ENCODE data around the gene FER. TPM values are rescaled to one million over a fixed set of nuclear protein-coding genes. Genes with fewer than 3 reads are reported as not detected.
A peak's percentile ranks its signal among the peaks of the same experiment; 100 is the strongest.

Gene FER
- polyA plus RNA-seq, 3 donors, result 2.4 to 14.7 (median 6.2) TPM

DNA sequence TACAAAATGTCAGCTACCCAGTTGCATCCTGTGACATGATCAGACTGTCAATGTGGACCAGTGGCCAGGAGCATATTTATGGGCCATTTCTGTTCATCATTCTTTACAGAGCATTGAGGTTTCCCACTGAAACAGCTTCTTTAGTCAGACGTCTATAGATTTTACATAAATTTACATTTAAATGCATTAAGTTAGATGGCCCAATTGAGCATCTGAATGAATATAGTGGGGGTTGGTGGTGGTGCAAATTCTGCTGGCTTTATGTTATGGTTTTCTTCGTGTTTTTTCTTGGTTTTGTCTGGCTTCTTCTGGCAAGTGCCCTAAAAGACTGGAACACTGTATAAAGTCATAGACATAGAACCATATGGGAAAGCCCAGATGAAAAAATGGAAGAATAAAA lies 448.0 kb downstream of the FER start:
- peaks cover 0 to 2% (median 0%) of the 10 kb centered on the region in 3 donors for H3K27me3 Mint-ChIP-seq (ENCODE audit: low read depth in 3 of 3)
- Histone ChIP-seq H3K4me1 (ENCODE audit: control insufficient read depth in 1 of 2, insufficient read depth in 2 of 2, low read length in 2 of 2) (peaks cover 0 to 4% of the 10 kb centered on the region in 2 donors), H3K9me3 (replicated peaks in 1 of 2; ENCODE audit: control insufficient read depth in 1 of 2, insufficient read depth in 1 of 2, low read length in 2 of 2) (no peaks in the 10 kb centered on the region), H3K27me3 (ENCODE audit: control insufficient read depth in 2 of 2, insufficient read depth in 2 of 2, low read length in 2 of 2) (no peaks in the 10 kb centered on the region), H3K79me2 (ENCODE audit: insufficient read depth, low read length) (no peaks in the 10 kb centered on the region), H4K20me1 (ENCODE audit: insufficient read depth, low read length) (no peaks in the 10 kb centered on the region), H3K4me3 (replicated peaks in 1 of 3; ENCODE audit: low read depth in 2 of 3, low read length in 3 of 3) (no peak overlapping the region), H3K27ac (ENCODE audit: low read depth in 1 of 2, low read length in 2 of 2) (no peak overlapping the region), H3K36me3 (replicated peaks in 1 of 2; ENCODE audit: control insufficient read depth in 1 of 2, insufficient read depth in 2 of 2, low read length in 2 of 2) (no peaks in the 10 kb centered on the region), H3K9ac (ENCODE audit: insufficient read depth, low read length, poor library complexity, severe bottlenecking) (no peak overlapping the region), H2AFZ (ENCODE audit: insufficient read depth, low read depth, low read length, poor library complexity, severe bottlenecking) (no peak overlapping the region), H3K4me2 (replicated peaks; ENCODE audit: extremely low read depth, low read length, poor library complexity, severe bottlenecking) (no peak overlapping the region)
- H3K36me3 Mint-ChIP-seq, result no peaks in the 10 kb centered on the region
- H3K4me1 Mint-ChIP-seq, result peaks cover 3% of the 10 kb centered on the region
- TF ChIP-seq, protein P1, sequence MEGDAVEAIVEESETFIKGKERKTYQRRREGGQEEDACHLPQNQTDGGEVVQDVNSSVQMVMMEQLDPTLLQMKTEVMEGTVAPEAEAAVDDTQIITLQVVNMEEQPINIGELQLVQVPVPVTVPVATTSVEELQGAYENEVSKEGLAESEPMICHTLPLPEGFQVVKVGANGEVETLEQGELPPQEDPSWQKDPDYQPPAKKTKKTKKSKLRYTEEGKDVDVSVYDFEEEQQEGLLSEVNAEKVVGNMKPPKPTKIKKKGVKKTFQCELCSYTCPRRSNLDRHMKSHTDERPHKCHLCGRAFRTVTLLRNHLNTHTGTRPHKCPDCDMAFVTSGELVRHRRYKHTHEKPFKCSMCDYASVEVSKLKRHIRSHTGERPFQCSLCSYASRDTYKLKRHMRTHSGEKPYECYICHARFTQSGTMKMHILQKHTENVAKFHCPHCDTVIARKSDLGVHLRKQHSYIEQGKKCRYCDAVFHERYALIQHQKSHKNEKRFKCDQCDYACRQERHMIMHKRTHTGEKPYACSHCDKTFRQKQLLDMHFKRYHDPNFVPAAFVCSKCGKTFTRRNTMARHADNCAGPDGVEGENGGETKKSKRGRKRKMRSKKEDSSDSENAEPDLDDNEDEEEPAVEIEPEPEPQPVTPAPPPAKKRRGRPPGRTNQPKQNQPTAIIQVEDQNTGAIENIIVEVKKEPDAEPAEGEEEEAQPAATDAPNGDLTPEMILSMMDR (IDR thresholded peaks at IDR 0.05), result no peak
- intact Hi-C loops (cut with micrococcal nuclease), result no loop called here
- no peak overlapping the region for H3K4me3 Mint-ChIP-seq
- H3K9me3 Mint-ChIP-seq, result peaks cover 0 to 3% (median 0%) of the 10 kb centered on the region in 7 donors
- H3K27ac Mint-ChIP-seq, result peak overlapping the region in 1 of 7 donors; percentile 11
- no peak for DNase-seq
- no CpG with 5 or more reads among the region's 2 CpGs for WGBS (ENCODE audit: insufficient coverage)

DNA sequence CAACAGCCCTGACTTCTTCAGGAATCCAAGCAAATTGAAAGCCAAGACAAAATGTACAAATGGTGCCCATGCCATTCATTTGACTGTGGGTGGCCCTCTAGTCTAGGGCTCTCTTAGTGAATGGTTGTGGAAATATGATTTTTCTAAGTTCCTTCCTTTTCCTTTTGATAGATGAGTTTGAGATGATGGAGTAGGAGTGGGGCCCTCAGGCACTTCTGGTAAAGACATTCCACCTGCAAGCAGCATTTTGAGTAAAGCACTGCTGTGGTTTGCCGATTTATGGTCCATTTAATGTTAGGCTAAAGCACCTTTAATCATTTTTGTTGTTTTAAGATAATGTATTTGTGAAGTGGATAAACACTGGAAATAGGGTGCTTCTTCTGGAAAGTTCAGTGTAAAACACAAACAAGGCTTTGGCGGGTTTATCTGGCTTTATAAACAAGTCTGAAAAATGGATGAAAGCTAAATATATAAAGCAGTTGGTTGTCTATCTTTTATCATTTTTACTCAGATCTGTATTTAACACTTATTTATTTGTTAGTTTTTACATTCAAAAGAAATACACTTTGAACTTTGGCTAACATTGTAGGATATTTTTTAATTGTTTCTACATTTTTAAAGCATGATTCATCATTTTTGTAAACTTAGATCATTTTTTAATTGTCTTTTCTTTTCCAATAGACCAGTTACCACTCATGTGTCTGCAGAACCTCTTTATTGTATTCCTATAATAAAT lies 448.6 kb downstream of the FER start:
- no peaks in the 10 kb centered on the region for H3K9me3 ChIP-seq (replicated peaks in 1 of 2; ENCODE audit: control insufficient read depth in 1 of 2, insufficient read depth in 1 of 2, low read length in 2 of 2)
- H3K4me3 ChIP-seq (replicated peaks in 1 of 3; ENCODE audit: low read depth in 2 of 3, low read length in 3 of 3), result no peak overlapping the region
- no peak overlapping the region for H3K27ac ChIP-seq (ENCODE audit: low read depth in 1 of 2, low read length in 2 of 2)
- Mint-ChIP-seq H3K4me1 (peaks cover 2% of the 10 kb centered on the region), H3K4me3 (no peak overlapping the region), H3K27me3 (ENCODE audit: low read depth in 3 of 3) (peaks cover 0 to 2% (median 0%) of the 10 kb centered on the region in 3 donors), H3K36me3 (no peaks in the 10 kb centered on the region), H3K9me3 (peaks cover 0 to 4% (median 0%) of the 10 kb centered on the region in 7 donors), H3K27ac (no peak overlapping the region)
- H3K36me3 ChIP-seq (replicated peaks in 1 of 2; ENCODE audit: control insufficient read depth in 1 of 2, insufficient read depth in 2 of 2, low read length in 2 of 2), result no peaks in the 10 kb centered on the region
- TF ChIP-seq, protein P1 (IDR thresholded peaks at IDR 0.05), result no peak
- no CpG with 5 or more reads among the region's 2 CpGs for WGBS (ENCODE audit: insufficient coverage)
- no peak overlapping the region for H3K9ac ChIP-seq (ENCODE audit: insufficient read depth, low read length, poor library complexity, severe bottlenecking)
- H4K20me1 ChIP-seq (ENCODE audit: insufficient read depth, low read length), result no peaks in the 10 kb centered on the region
- H3K4me1 ChIP-seq (ENCODE audit: control insufficient read depth in 1 of 2, insufficient read depth in 2 of 2, low read length in 2 of 2), result peaks cover 0 to 2% of the 10 kb centered on the region in 2 donors
- no peak overlapping the region for H3K4me2 ChIP-seq (replicated peaks; ENCODE audit: extremely low read depth, low read length, poor library complexity, severe bottlenecking)
- no peak for DNase-seq
- H2AFZ ChIP-seq (ENCODE audit: insufficient read depth, low read depth, low read length, poor library complexity, severe bottlenecking), result no peak overlapping the region
- no peaks in the 10 kb centered on the region for H3K27me3 ChIP-seq (ENCODE audit: control insufficient read depth in 2 of 2, insufficient read depth in 2 of 2, low read length in 2 of 2)
- intact Hi-C loops (cut with micrococcal nuclease), result no loop called here
- H3K79me2 ChIP-seq (ENCODE audit: insufficient read depth, low read length), result no peaks in the 10 kb centered on the region

Data from CD14-positive monocyte (primary cell).